Heart left ventricle (tissue), 16 donors: ENCODE data around the gene FRMPD4. TPM values are rescaled to one million over a fixed set of nuclear protein-coding genes. Genes with fewer than 3 reads are reported as not detected.

Experiments used
- ATAC-seq, 4 donors: fragments of 200-7000 bp; cut with Tn5 transposase; one replicate each; pipeline ENCODE4 v1.9.1; 2020 to 2022; ENCODE audit warnings: moderate library complexity in 4 of 4, mild to moderate bottlenecking in 3 of 4, moderate number of reproducible peaks in 1 of 4
- DNase-seq, 5 donors: peaks; one replicate each; pipeline ENCODE4 v3.0.0-alpha.2; 2020
- H3K27ac ChIP-seq, 12 donors: fragments of 200-600 bp; sonication (generic) in 4 of 12; one replicate each; pipeline versions ENCODE4 v1.5.0 to v1.8.0; 2016 to 2022; ENCODE audit warnings: mild to moderate bottlenecking in 2 of 12
- H3K27me3 ChIP-seq, 9 donors: fragments of 200-600 bp; sonication (generic) in 2 of 9; one replicate each; pipeline versions ENCODE4 v1.5.1 to v1.8.0; 2016 to 2022; ENCODE audit warnings: mild to moderate bottlenecking in 3 of 9
- H3K36me3 ChIP-seq, 9 donors: fragments of 200-600 bp; sonication (generic) in 2 of 9; one replicate each; pipeline versions ENCODE4 v1.5.0 to v1.8.0; 2018 to 2022; ENCODE audit warnings: mild to moderate bottlenecking in 2 of 9
- H3K4me1 ChIP-seq, 12 donors: fragments of 200-600 bp; sonication (generic) in 4 of 12; one replicate each; pipeline versions ENCODE4 v1.5.0 to v1.8.0; 2016 to 2022; ENCODE audit warnings: mild to moderate bottlenecking in 3 of 12
- H3K4me3 ChIP-seq, 12 donors: fragments of 200-600 bp; sonication (generic) in 4 of 12; one replicate each; pipeline versions ENCODE4 v1.5.0 to v1.8.0; 2017 to 2022; ENCODE audit warnings: mild to moderate bottlenecking in 9 of 12, moderate library complexity in 4 of 12
- H3K9me3 ChIP-seq, 12 donors: fragments of 200-600 bp; sonication (generic) in 4 of 12; one replicate each; pipeline versions ENCODE4 v1.5.0 to v1.8.0; 2016 to 2022; ENCODE audit warnings: mild to moderate bottlenecking in 1 of 12
- POLR2A ChIP-seq, 2 donors: fragments of 450-650 bp; IDR thresholded peaks; one replicate each; pipeline ENCODE4 v1.6.1; 2017; ENCODE audit warnings: antibody characterized with exemption in 2 of 2, mild to moderate bottlenecking in 2 of 2, moderate library complexity in 2 of 2
- WGBS, 4 donors: extraction: QIAGEN DNeasy Blood & Tissue Kit in 2 of 4; methylation state at CpG; one replicate each; pipeline versions ENCODE4 v1.1.5 to v1.1.7; 2013 to 2018; 5-methylcytosine and 5-hydroxymethylcytosine counted together
- intact Hi-C, 10 donors: fragments of 100-400 bp; cut with DNase I; formaldehyde crosslinking; loops; one replicate each; pipeline versions ENCODE4 v1.11.1 to v1.14.2; 2022
- polyA plus RNA-seq, 2 donors: library from polyadenylated mRNA; stranded (reverse); fragments of 200-250 nt; gene quantifications; one replicate each; pipeline ENCODE4 v1.2.3, GENCODE V29; 2013
- total RNA-seq, 9 donors: library from RNA; depleted of rRNA in 2 of 9; stranded (reverse); fragments of >200 nt in 2 of 9; fragmentation: NEBNext Ultra II Directional in 3 of 9; extraction: Animal tissue kit (Norgen Biotek cat#: 25700) in 3 of 9; gene quantifications; one replicate each; pipeline versions ENCODE4 v1.1.0 to v1.2.4, GENCODE V29; 2016 to 2023
- TF ChIP-seq, protein P1 (sequence below), 12 donors: fragments of 200-600 bp; sonication (generic) in 4 of 12; IDR thresholded peaks; one replicate each; pipeline versions ENCODE4 v1.5.0 to v1.8.0; 2018 to 2022; ENCODE audit warnings: antibody characterized with exemption in 12 of 12, mild to moderate bottlenecking in 5 of 12
- donor health status: ischemic (EF 13 %, LVEDD 7.1; RV severe dilation, severe dysfunction).
- donor health status: healthy with polysubstance abuse.
- donor health status: DM: no; HTN: yes; CAD: no.
- donor health status: DM: no; HTN: no; CAD: no.
- donor health status: ischemic (EF 25% LVEDD 6.9; RV normal size, moderate dysfunction).
- donor health status: ischemic (EF 25% LVEDD 5.7; RV mildly dilated, moderate dysfunction).
- donor health status: healthy.
- donor health status: DM: yes; HTN: yes; CAD: no.
- donor health status: ischemic (EF 35%, LVEDD 5.7; RV mildly dilated, moderate dysfunction).
- donor health status: nonischemic (EF 11% LVEDD 7.7; RV severe dilation, severe dysfunction).
- donor health status: DM: yes; HTN: yes; CAD: no.
- donor health status: PGD.
- donor health status: ischemic (EF 29% LVEDD 5.4; RV normal size, mild dysfunction).
- donor health status: nonischemic (EF 23%, LVEDD 6.1; RV moderate dilation, normal function).

The FRMPD4 gene
- total and polyA plus RNA-seq, 11 donors = 0.07 to 4.2 (median 1.4) TPM

DNA sequence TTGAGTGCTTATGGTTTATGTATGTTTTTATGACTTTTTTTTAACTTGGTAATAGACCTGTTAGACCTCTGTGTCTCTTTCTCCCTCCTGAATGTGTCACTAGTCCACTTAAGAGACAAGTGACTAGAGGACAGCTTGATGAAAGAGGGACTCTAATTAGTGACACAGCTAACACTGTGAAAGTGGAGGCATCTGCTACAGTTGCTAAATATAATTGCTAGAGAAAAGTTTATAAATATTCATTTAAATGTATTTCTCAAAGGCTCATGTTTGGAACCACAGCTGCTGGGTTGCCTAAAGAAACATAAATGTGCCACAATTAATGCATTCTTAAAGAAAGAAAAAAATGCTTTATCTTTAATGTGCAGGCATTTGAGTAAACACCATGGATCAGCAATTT is 176.4 kb downstream of the FRMPD4 start:
- no peaks in the 10 kb centered on the region for H3K27me3 ChIP-seq
- no peak for TF ChIP-seq POLR2A (IDR thresholded peaks at IDR 0.05)
- TF ChIP-seq, protein P1, sequence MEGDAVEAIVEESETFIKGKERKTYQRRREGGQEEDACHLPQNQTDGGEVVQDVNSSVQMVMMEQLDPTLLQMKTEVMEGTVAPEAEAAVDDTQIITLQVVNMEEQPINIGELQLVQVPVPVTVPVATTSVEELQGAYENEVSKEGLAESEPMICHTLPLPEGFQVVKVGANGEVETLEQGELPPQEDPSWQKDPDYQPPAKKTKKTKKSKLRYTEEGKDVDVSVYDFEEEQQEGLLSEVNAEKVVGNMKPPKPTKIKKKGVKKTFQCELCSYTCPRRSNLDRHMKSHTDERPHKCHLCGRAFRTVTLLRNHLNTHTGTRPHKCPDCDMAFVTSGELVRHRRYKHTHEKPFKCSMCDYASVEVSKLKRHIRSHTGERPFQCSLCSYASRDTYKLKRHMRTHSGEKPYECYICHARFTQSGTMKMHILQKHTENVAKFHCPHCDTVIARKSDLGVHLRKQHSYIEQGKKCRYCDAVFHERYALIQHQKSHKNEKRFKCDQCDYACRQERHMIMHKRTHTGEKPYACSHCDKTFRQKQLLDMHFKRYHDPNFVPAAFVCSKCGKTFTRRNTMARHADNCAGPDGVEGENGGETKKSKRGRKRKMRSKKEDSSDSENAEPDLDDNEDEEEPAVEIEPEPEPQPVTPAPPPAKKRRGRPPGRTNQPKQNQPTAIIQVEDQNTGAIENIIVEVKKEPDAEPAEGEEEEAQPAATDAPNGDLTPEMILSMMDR (IDR thresholded peaks at IDR 0.05) = no peak
- no peaks in the 10 kb centered on the region for H3K36me3 ChIP-seq
- H3K27ac ChIP-seq = no peak overlapping the region
- H3K9me3 ChIP-seq = no peaks in the 10 kb centered on the region
- DNase-seq = no peak
- H3K4me1 ChIP-seq = no peaks in the 10 kb centered on the region
- intact Hi-C loops = no loop called here
- ATAC-seq = no peak
- H3K4me3 ChIP-seq = no peak overlapping the region

DNA sequence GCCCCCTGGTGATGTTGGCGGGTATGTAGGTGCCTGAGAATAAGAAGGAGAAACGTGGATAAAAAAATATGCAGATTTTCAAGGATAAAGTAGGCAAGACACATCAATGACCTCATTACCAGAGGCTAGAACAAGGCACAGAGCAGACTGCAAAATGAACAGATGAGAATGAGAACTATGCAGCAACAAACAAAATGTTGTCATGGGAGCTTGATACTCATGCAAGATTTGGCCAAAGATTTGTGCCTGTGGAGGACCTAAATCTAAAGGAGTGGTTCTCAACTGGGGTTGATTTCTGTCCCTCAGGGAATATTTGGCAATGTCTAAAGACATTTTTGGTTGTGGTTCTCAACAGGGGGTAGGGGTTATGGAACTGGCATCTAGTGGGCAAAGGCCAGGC is 177.3 kb downstream of the FRMPD4 start:
- 52 to 69% (median 64%) methylated on average over 2 of the region's 2 CpGs for WGBS, 4 donors
- intact Hi-C loops = no loop called here
- Histone ChIP-seq H3K9me3 (no peaks in the 10 kb centered on the region), H3K27me3 (no peaks in the 10 kb centered on the region), H3K27ac (no peak overlapping the region), H3K4me1 (no peaks in the 10 kb centered on the region), H3K36me3 (no peaks in the 10 kb centered on the region), H3K4me3 (no peak overlapping the region)
- ATAC-seq (no peak), DNase-seq (no peak)
- TF ChIP-seq, protein P1 (IDR thresholded peaks at IDR 0.05) = no peak
- no peak for TF ChIP-seq POLR2A (IDR thresholded peaks at IDR 0.05)

DNA sequence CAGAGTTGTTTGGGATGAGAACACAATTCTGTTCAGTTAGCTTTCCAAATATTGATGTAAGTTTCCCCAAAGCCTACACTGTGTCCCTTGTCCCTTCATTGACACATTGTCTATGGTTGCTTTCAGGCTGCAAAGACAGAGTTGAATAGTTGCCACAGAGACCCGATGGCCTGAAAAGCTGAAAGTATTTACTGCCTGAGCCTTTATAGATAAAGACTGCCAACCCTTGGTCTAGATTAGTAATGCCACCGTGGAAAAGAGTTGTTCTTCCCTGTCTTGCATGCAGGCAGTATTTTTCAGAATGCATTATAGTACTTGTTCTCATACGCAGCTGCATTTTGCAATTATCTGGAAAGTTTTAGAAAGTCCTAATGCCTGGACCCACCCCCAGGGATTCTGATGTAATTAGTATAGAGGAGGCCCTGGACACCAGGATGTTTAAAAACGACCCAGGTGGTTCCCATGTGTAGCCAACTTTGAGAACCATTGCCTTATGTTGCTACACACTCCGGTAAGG is 180.8 kb downstream of the FRMPD4 start:
- DNase-seq (no peak), ATAC-seq (no peak)
- Histone ChIP-seq H3K4me1 (no peaks in the 10 kb centered on the region), H3K9me3 (no peaks in the 10 kb centered on the region), H3K36me3 (no peaks in the 10 kb centered on the region), H3K4me3 (no peak overlapping the region), H3K27me3 (no peaks in the 10 kb centered on the region), H3K27ac (no peak overlapping the region)
- intact Hi-C loops = no loop called here
- WGBS, 4 donors = 53 to 55% (median 53%) methylated on average over 5 of the region's 5 CpGs
- TF ChIP-seq, protein P1 (IDR thresholded peaks at IDR 0.05) = no peak
- TF ChIP-seq POLR2A (IDR thresholded peaks at IDR 0.05) = no peak

DNA sequence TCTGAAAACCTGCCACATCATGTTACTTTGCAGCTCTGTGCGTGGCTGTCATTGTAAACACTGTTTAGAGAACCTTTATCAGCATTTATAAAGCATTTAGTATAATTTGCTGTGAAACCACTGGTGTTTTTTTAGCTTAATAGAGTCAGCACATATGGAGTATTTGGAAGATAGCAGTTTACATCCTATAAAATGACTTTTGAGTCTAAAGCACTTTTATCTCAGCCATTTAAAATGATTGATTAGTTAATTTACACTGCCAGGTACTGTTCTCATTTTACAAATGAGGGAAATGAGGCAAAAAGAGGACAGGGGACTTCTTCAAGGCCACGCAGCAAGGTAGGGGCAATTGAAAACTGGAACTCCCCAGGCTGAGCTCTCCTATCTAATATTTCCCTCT is 181.7 kb downstream of the FRMPD4 start:
- ATAC-seq (no peak), DNase-seq (no peak)
- 54 to 71% (median 69%) methylated on average over 2 of the region's 2 CpGs for WGBS, 4 donors
- intact Hi-C loops = no loop called here
- Histone ChIP-seq H3K9me3 (no peaks in the 10 kb centered on the region), H3K4me1 (no peaks in the 10 kb centered on the region), H3K27ac (no peak overlapping the region), H3K27me3 (no peaks in the 10 kb centered on the region), H3K36me3 (no peaks in the 10 kb centered on the region), H3K4me3 (no peak overlapping the region)
- TF ChIP-seq, protein P1 (IDR thresholded peaks at IDR 0.05) = no peak
- TF ChIP-seq POLR2A (IDR thresholded peaks at IDR 0.05) = no peak
